SK-N-SH treated with all-trans-retinoic acid at 6 μM for 48 hours (cell line): ENCODE results near the gene MTHFD2L.

Source experiments
- ARNTL ChIP-seq: fragments of 450-650 bp; formaldehyde crosslinking; IDR thresholded peaks from 2 replicates; pipeline ENCODE4 v1.5.0; 2020; ENCODE audit warnings: low read depth, mild to moderate bottlenecking, moderate library complexity, borderline replicate concordance
- PPARA ChIP-seq: fragments of 250-450 bp; sonication (Bioruptor Pico); IDR thresholded peaks from 2 replicates; pipeline ENCODE4 v1.5.0; 2020; ENCODE audit warnings: mild to moderate bottlenecking, borderline replicate concordance
- RARB ChIP-seq: fragments of 250-450 bp; sonication (Bioruptor Pico); IDR thresholded peaks from 2 replicates; pipeline ENCODE4 v1.8.0; 2021; ENCODE audit warnings: mild to moderate bottlenecking, moderate library complexity
- SNAI2 ChIP-seq: fragments of 250-450 bp; sonication (Bioruptor Pico); IDR thresholded peaks from 2 replicates; pipeline ENCODE4 v1.5.0; 2020; ENCODE audit warnings: mild to moderate bottlenecking, moderate library complexity
- TOX ChIP-seq: fragments of 250-450 bp; sonication (Bioruptor Pico); IDR thresholded peaks from 2 replicates; pipeline ENCODE4 v1.8.0; 2021; ENCODE audit warnings: mild to moderate bottlenecking, moderate library complexity, borderline replicate concordance
- TF ChIP-seq, protein P1 (sequence below): fragments of 250-450 bp; sonication (Bioruptor Pico); IDR thresholded peaks from 2 replicates; pipeline ENCODE4 v1.8.0; 2020; ENCODE audit warnings: mild to moderate bottlenecking, moderate library complexity, borderline replicate concordance
- TF ChIP-seq, protein P2 (sequence below): fragments of 250-450 bp; sonication (Bioruptor Pico); IDR thresholded peaks from 2 replicates; pipeline ENCODE4 v1.5.0; 2020; ENCODE audit warnings: mild to moderate bottlenecking, moderate library complexity

GRCh38 chr4:74283614-74284013 lies 125.7 kb downstream of the MTHFD2L start:
- TF ChIP-seq, protein P1, sequence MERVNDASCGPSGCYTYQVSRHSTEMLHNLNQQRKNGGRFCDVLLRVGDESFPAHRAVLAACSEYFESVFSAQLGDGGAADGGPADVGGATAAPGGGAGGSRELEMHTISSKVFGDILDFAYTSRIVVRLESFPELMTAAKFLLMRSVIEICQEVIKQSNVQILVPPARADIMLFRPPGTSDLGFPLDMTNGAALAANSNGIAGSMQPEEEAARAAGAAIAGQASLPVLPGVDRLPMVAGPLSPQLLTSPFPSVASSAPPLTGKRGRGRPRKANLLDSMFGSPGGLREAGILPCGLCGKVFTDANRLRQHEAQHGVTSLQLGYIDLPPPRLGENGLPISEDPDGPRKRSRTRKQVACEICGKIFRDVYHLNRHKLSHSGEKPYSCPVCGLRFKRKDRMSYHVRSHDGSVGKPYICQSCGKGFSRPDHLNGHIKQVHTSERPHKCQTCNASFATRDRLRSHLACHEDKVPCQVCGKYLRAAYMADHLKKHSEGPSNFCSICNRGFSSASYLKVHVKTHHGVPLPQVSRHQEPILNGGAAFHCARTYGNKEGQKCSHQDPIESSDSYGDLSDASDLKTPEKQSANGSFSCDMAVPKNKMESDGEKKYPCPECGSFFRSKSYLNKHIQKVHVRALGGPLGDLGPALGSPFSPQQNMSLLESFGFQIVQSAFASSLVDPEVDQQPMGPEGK (CRISPR knock-in tag), result no peak
- TF ChIP-seq ARNTL (CRISPR knock-in tag), result no peak
- no peak for TF ChIP-seq RARB (CRISPR knock-in tag)
- no peak for TF ChIP-seq SNAI2 (CRISPR knock-in tag)
- TF ChIP-seq, protein P2, sequence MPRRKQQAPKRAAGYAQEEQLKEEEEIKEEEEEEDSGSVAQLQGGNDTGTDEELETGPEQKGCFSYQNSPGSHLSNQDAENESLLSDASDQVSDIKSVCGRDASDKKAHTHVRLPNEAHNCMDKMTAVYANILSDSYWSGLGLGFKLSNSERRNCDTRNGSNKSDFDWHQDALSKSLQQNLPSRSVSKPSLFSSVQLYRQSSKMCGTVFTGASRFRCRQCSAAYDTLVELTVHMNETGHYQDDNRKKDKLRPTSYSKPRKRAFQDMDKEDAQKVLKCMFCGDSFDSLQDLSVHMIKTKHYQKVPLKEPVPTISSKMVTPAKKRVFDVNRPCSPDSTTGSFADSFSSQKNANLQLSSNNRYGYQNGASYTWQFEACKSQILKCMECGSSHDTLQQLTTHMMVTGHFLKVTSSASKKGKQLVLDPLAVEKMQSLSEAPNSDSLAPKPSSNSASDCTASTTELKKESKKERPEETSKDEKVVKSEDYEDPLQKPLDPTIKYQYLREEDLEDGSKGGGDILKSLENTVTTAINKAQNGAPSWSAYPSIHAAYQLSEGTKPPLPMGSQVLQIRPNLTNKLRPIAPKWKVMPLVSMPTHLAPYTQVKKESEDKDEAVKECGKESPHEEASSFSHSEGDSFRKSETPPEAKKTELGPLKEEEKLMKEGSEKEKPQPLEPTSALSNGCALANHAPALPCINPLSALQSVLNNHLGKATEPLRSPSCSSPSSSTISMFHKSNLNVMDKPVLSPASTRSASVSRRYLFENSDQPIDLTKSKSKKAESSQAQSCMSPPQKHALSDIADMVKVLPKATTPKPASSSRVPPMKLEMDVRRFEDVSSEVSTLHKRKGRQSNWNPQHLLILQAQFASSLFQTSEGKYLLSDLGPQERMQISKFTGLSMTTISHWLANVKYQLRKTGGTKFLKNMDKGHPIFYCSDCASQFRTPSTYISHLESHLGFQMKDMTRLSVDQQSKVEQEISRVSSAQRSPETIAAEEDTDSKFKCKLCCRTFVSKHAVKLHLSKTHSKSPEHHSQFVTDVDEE (CRISPR knock-in tag), result no peak
- TF ChIP-seq PPARA, result no peak
- no peak for TF ChIP-seq TOX (CRISPR knock-in tag)
